ENCODE data around the gene CDH4.

The CDH4 gene

GRCh38 chr20:61796738-61797137, 544.7 kb downstream of the CDH4 start:
- no peaks in the 10 kb centered on the region for H3K36me3 ChIP-seq (ENCODE audit: low read length)
- H3K4me3 ChIP-seq (ENCODE audit: insufficient read depth, low read length, poor library complexity, severe bottlenecking), result no peak overlapping the region
- no peaks in the 10 kb centered on the region for H3K79me2 ChIP-seq (ENCODE audit: insufficient read depth, low read length)
- TF ChIP-seq EZH2phosphoT487 (conservative IDR thresholded peaks at IDR 0.05; ENCODE audit: low read length), result no peak
- TF ChIP-seq, protein P1, sequence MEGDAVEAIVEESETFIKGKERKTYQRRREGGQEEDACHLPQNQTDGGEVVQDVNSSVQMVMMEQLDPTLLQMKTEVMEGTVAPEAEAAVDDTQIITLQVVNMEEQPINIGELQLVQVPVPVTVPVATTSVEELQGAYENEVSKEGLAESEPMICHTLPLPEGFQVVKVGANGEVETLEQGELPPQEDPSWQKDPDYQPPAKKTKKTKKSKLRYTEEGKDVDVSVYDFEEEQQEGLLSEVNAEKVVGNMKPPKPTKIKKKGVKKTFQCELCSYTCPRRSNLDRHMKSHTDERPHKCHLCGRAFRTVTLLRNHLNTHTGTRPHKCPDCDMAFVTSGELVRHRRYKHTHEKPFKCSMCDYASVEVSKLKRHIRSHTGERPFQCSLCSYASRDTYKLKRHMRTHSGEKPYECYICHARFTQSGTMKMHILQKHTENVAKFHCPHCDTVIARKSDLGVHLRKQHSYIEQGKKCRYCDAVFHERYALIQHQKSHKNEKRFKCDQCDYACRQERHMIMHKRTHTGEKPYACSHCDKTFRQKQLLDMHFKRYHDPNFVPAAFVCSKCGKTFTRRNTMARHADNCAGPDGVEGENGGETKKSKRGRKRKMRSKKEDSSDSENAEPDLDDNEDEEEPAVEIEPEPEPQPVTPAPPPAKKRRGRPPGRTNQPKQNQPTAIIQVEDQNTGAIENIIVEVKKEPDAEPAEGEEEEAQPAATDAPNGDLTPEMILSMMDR (IDR thresholded peaks at IDR 0.05; ENCODE audit: insufficient read depth, low read length, poor library complexity, severe bottlenecking), result no peak
- no peaks in the 10 kb centered on the region for H3K27me3 ChIP-seq (ENCODE audit: low read length)
- no peak overlapping the region for H3K27ac ChIP-seq (ENCODE audit: low read depth, low read length)
- H3K9me2 ChIP-seq (replicated peaks; ENCODE audit: insufficient read depth, low read length), result no peaks in the 10 kb centered on the region
- H3K9ac ChIP-seq (ENCODE audit: low read length), result no peak overlapping the region
- H3K9me3 ChIP-seq (ENCODE audit: insufficient read depth, low read length), result no peaks in the 10 kb centered on the region
- H3K4me2 ChIP-seq (ENCODE audit: low read depth, low read length, poor library complexity, severe bottlenecking), result no peak overlapping the region
- H3F3A ChIP-seq (ENCODE audit: insufficient read depth), result no peaks in the 10 kb centered on the region
- no peak overlapping the region for H2AFZ ChIP-seq (ENCODE audit: low read depth, low read length, severe bottlenecking)
- H4K20me1 ChIP-seq (ENCODE audit: low read depth, low read length), result no peaks in the 10 kb centered on the region

DNA sequence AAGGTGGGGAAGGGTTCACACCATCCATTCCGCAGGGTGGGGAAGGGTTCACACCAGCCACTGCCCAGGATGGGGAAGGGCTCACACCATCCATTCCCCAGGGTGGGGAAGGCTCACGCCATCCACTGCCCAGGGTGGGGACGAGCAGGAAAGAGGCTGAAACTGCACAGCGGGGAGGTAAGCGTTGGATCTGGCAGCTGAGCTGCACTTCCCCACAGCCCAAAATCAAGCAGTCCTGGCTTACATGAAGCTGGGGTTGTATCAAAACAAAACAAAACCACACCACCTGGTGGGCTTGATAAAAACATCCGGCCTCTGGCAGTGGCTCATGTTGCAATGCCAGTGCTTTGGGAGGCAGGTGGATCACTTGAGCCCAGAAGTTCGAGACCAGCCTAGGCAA, 545.1 kb downstream of the CDH4 start:
- Histone ChIP-seq H3K27me3 (ENCODE audit: low read length) (no peaks in the 10 kb centered on the region), H3K9me2 (replicated peaks; ENCODE audit: insufficient read depth, low read length) (no peaks in the 10 kb centered on the region), H3K4me2 (ENCODE audit: low read depth, low read length, poor library complexity, severe bottlenecking) (no peak overlapping the region), H4K20me1 (ENCODE audit: low read depth, low read length) (no peaks in the 10 kb centered on the region), H3K4me3 (ENCODE audit: insufficient read depth, low read length, poor library complexity, severe bottlenecking) (no peak overlapping the region), H2AFZ (ENCODE audit: low read depth, low read length, severe bottlenecking) (no peak overlapping the region), H3K36me3 (ENCODE audit: low read length) (no peaks in the 10 kb centered on the region), H3F3A (ENCODE audit: insufficient read depth) (no peaks in the 10 kb centered on the region), H3K79me2 (ENCODE audit: insufficient read depth, low read length) (no peaks in the 10 kb centered on the region), H3K27ac (ENCODE audit: low read depth, low read length) (no peak overlapping the region), H3K9me3 (ENCODE audit: insufficient read depth, low read length) (no peaks in the 10 kb centered on the region), H3K9ac (ENCODE audit: low read length) (no peak overlapping the region)
- TF ChIP-seq, protein P1 (IDR thresholded peaks at IDR 0.05; ENCODE audit: insufficient read depth, low read length, poor library complexity, severe bottlenecking), result no peak
- TF ChIP-seq EZH2phosphoT487 (conservative IDR thresholded peaks at IDR 0.05; ENCODE audit: low read length), result no peak

GRCh38 chr20:61797971-61798411, 545.9 kb downstream of the CDH4 start:
- Histone ChIP-seq H3K27me3 (ENCODE audit: low read length) (no peaks in the 10 kb centered on the region), H2AFZ (ENCODE audit: low read depth, low read length, severe bottlenecking) (no peak overlapping the region), H3K79me2 (ENCODE audit: insufficient read depth, low read length) (no peaks in the 10 kb centered on the region), H3K4me3 (ENCODE audit: insufficient read depth, low read length, poor library complexity, severe bottlenecking) (no peak overlapping the region), H3K4me2 (ENCODE audit: low read depth, low read length, poor library complexity, severe bottlenecking) (no peak overlapping the region), H3K9me2 (replicated peaks; ENCODE audit: insufficient read depth, low read length) (no peaks in the 10 kb centered on the region), H3K9ac (ENCODE audit: low read length) (no peak overlapping the region), H3K27ac (ENCODE audit: low read depth, low read length) (no peak overlapping the region), H3F3A (ENCODE audit: insufficient read depth) (no peaks in the 10 kb centered on the region), H3K9me3 (ENCODE audit: insufficient read depth, low read length) (no peaks in the 10 kb centered on the region), H3K36me3 (ENCODE audit: low read length) (no peaks in the 10 kb centered on the region), H4K20me1 (ENCODE audit: low read depth, low read length) (no peaks in the 10 kb centered on the region)
- TF ChIP-seq, protein P1 (IDR thresholded peaks at IDR 0.05; ENCODE audit: insufficient read depth, low read length, poor library complexity, severe bottlenecking), result no peak
- TF ChIP-seq EZH2phosphoT487 (conservative IDR thresholded peaks at IDR 0.05; ENCODE audit: low read length), result no peak
